NCI-H446 treated with DMSO at 0.1 percent for 48 hours (cell line): ENCODE measurements around the gene HVCN1.

Experiments
- DNase-seq: peaks from one replicate; lab custom pipeline; 2025; lab: John Stamatoyannopoulos, UW

HVCN1 gene

DNA sequence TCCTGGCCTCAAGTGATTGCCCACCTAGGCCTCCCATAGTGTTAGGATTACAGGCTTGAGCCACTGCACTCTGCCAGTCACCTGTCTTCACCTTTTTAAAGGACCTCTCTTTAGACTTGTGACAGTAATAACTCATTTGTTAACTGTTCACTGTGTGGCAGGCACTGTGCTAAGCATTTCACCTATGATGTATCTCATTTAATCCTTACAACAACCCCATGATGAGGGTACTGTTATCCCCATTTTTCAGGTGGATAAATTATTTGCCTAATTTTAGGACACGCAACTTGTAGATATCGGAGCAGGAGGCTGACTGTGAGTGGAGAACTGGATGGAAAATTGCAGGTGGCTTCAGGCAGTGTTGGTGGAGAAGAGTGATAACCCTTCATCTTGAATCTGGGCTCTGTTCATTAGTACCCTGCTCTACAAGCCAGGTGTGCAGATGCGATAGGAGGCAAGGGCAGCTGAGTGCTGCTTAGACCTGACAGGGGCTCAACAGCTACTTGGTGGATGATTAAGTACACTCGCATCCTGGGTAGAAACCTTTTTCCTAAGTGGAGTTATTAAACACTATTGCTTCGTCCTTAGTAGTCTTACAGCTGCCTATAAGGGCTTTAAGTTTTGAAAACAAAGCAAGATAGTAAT is 72.3 kb downstream of the HVCN1 start:
- no peak for DNase-seq

GRCh38 chr12:110615171-110615570 is 73.7 kb downstream of the HVCN1 start:
- no peak for DNase-seq

DNA sequence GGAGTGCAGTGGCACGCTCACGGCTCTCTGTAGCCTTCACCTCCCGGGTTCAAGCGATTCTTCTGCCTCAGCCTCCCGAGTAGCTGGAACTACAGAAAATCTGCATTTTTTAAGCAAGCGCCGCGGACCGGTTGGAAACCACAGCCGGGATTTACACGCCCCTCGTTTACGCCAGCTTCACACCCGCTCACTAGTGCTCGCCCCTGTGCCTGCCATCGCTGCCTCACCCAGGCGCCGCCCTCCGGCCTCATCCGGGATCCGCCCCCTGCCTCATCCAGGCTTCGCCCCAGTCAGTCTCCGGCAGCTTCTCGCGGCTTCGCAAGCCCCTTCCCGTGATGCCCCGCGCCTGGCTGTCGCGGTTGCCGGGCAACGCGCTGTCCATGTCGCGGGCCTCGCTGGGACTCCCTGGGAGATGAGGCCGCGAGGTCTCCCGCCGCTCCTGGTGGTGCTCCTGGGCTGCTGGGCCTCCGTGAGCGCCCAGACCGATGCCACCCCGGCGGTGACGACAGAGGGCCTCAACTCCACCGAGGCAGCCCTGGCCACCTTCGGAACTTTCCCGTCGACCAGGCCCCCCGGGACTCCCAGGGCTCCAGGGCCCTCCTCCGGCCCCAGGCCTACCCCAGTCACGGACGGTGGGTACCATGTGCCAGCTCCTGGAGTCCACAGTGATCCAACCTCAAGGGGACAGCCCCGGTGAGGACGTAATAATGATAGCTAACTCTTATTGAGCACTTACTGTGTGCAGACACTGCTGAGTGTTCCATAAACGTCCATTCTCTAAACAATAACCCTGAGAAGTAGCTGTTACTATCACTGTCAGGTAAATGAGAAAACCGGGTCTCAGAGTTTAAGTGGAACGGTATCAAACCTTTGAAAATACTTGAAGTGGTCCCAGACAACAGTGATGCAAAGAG is 74.9 kb downstream of the HVCN1 start, which contains the start of gene TCTN1:
TSS of gene TCTN1 (plus strand) at position 359 of the 914 bp plus-strand sequence. CDS start at position 413, 54 bp downstream.
- peak; percentile 86 for DNase-seq

DNA sequence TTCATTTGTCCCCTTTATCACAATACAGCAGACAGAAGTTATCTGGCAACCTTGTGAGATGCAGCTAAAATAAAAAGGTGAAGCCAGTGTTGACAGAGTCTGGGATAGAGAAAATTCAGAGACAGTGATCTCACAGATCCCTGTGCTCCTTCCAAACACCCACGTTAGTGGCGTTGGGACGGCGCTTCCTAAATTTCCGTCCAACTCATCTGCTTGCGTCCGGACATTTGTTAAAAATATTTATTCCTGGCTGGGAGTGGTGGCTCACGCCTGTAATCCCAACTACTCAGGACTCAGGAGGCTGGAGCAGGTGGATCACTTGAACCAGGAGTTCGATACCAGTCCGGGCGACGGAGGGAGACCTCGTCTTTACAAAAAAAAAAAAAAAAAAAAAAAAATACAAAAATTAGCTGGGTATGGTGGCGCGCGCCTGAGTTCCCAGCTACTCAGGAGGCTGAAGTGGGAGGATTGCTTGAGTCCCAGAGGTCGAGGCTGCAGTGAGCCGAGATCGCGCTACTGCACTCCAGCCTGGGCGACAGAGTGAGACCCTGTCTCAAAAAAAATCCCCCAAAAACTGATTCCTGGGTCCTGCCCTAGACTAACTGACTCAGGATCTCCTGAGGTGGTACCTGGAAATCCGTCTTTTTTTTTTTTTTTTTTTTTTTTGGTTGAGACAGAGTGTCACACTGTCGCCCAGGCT is 75.7 kb downstream of the HVCN1 start:
- DNase-seq = no peak

DNA sequence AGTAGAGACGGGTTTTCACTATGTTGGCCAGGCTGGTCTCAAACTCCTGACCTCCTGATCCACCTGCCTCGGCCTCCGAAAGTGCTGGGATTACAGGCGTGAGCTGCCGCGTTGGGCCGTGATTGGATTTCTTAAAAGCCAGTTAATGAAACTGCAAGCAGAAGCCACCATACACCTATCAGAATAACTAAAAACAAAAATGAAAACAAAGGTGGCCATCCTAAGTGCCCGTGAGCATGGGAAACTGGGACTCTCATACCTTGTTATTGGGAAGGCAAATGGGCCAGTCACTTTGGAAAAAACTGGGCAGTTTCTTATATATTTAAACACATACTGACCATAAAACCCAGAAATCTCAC is 82.7 kb downstream of the HVCN1 start:
- no peak for DNase-seq

DNA sequence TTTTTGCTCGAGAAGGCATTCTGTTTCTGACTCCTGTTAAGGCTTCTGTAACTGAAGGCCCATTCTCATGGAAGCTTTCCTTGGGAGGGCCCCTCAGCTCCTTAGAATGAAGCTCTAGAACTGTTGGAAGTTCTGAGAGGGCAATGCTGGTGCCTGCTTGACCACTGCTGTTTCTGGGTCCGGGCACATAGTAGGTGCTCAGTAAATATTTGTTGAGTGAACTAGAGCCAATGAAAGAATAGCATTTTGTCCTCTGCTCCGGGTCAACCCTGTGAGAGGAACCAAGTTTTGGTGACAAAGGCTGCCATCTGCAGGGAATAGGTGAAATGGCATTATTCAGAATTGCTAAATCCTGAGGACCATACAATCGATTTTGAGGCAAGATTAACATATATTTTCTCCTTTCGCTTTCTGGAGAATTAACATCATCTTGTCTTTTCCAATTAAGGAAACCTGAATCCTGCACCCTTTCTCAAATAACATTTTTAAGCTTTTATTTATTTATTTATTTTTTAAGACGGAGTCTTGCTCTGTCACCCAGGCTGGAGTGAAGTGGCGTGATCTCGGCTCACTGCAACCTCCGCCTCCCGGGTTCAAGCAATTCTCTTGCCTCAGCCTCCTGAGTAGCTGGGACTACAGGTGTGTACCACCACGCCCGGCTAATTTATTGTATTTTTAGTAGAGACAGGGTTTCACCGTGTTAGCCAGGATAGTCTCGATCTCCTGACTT is 86.7 kb downstream of the HVCN1 start:
- DNase-seq = peak; percentile 19

DNA sequence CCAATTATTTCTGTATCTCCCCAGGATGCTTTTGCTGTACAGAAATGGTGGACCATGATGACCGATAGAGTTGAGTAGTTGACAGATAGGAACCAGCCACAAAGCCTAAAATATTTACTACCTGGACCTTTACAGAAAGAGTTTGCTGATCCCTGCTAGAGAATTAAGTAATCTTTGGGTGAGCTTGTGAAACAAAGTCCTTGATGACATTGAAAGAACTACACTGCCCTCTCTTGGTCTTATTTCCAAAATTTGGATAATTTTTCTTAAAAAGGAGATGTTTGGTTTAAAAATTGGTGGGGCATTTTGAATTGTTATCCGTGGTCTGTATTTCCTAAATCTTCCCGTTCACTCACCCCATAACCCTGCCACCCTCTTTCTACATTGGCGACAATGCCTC is 88.7 kb downstream of the HVCN1 start:
- no peak for DNase-seq

GRCh38 chr12:110599334-110599733 is 89.6 kb downstream of the HVCN1 start:
- no peak for DNase-seq
